HL-60/S4 treated with retinoic acid at 250 ng/mL for 4 days and 3 days (cell line): ENCODE results near the gene TFF3.

Experiments used
- in situ Hi-C: fragments of 300-500 bp; cut with MboI; formaldehyde crosslinking; loops from 2 replicates; pipeline ENCODE4 v1.7.0; 2022; ENCODE audit warnings: low sequenced_read_pairs

Gene TFF3

DNA sequence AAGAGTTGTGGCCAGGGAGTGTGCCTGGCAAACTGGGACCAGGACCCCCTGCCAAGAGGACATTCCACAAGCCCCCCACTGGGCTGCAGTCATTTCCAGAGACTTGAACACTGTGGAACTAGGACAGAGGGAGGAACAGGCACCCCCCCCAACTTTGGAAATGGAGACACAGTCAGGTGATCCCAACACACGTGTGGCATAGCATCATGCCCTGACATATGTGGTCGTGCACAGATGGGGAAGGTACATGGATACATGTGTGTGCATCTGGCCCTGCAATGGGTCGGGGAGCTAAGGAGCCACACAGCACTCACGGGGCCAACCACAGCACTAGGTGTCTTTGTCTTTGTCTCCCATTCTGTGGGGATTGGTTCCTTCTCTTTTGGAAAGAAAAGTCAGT lies 6.6 kb upstream of the TFF3 start:
- in situ Hi-C loops, result no loop called here

DNA sequence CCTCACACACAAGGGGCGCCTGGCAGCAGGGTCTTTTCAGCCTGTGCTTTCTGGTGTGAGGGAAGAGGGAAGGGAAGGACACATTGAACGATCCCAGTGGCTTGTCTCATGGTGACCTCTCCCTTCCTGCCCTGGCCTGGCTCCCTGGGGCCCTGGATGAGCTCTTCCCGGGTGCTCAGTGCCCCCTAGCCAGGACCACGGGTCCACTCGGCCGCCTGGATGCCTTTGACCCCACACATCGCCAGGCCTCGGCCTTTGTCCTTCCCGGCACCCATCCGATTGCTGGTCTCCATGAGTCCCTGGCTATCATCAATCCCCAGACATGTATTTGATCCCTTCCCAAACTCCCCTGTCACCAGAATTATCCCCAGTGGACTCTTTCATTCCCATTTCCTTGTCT lies 6.0 kb upstream of the TFF3 start:
- in situ Hi-C loops, result no loop called here

- in situ Hi-C loops, result no loop called here
Measured at GRCh38 chr21:42320791-42321190, 5.6 kb upstream of the TFF3 start.

DNA sequence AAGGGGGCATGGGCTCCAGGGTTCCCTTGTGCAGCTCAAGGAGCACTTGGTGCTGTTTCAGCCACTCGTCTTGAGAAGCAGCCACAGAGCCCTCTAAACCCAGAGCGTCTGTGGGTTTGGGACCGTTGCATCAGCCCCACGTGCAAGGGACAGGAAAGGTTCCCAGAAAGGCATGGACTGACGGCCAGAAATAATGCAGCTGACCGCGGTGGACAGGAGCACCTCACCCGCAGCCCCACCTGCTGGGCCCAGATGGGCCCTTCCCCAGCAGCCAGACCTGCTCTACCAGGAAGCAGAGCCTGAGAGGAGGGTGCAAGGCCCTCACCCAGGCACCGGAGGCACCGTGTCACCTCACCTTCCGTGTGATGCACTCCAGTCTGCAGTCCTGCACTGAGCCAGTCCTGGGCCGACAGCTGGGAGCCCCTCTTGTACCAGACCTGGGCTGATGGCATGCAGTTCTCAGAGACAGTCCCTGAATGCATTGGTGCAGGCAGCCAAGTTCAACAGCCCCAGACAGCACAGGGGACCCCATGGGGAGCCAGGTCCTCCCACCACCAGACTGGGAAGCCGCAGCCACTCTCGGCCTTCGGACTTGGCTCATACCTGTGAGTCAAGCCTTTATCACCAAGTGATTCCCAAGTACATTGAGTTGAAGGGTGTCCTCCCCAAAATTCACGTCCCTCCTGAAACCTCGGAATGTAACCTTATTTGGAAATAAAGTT lies 4.8 kb upstream of the TFF3 start:
- in situ Hi-C loops, result no loop called here

- in situ Hi-C loops, result no loop called here
Measured at GRCh38 chr21:42319376-42319775, 4.2 kb upstream of the TFF3 start.

DNA sequence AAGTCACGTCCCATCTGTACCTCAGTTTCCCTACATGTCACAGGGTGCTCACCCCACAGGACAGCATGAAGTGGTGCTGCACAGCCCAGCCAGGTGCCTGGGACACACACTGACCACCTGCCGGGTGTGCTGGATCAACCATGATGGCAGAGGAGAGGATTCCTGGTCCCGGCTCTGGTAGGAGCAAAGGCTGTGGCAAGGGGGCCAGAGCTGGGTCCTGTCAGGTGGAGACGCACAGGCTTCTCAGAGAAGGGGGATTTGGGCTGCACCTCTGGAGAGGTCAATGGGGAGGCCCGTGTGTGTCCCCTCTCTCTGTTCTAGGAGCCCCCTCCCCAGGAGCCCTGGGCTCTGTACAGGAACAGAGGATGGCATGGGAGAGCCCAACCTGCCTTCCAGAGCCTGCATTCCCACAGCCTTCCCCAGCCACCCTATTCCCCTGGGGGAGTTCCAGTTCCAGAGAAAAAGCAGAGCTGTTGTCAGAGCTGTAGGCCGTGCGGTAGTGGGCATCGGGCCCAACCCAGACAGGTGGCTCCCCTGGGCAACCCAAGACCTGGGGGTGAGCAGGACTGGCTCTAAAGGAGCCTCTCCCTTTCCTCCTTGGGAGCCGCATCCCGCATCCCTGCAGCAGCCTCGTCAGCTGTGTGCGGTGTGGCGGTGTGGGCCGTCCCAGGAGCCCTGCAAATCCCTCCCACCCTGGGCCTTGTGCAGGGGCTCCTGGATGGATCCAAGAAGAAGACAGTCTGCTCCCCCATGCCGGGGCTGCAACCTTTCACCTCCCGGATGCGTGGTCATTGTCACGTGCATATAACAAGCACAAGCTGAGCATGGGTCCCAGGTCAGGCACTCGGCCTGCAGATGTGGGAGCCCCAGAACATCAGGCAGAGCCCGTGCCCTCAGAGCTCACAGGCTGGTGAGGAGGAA lies 2.9 kb upstream of the TFF3 start:
- in situ Hi-C loops, result no loop called here

DNA sequence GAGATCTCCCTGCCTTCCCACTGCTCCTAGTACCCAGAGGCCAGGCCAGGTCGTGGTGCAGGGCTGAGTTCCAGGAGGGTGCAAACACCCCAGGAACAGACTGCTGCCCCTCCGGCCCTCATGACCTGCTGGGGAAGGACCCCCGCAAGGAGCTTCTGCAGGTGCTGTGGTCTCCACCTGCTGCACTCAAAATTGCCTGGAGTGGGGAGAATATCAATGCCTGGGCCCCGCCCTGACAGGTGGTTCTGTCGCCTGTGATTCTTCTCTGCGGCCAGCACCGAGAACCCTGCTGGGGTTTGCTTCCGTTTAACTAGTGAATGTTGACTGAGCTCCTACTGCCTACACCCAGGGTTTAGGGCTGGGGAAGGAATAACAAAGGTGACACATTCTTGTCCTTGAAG lies 2.1 kb upstream of the TFF3 start:
- in situ Hi-C loops, result no loop called here

GRCh38 chr21:42316891-42317290 lies 1.7 kb upstream of the TFF3 start:
- in situ Hi-C loops, result no loop called here

DNA sequence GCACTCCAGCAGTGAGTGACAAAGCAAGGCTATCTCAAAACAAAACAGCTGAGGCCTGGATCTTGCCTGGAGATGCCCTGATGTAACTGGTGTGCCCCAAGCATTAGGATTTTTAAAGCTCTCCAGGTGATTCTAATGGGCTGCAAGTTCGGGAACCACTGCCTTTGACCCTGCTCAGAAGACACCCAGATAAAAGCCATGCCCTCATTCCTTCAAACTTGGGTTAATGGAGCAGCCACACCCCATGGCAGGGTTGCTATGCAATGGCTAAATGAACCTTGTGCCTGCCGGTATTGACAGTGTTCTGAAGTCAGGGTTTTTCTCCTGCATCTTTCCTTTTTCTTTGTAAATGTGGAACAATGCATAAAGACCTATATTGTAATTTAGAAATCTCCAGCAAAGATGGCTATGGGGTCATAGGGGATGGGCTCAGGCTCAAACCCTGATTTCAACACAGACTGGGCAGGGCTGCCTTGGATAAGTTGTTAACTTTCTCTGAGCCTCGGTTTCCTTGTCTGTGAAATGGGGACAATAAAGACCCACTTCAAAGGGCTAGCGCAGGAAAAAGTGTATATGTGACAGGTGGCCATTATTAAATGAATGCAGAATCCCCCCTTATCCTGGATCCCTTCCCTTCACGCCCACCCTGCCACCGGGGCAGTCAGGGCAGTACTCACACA lies 453 bp downstream of the TFF3 start:
- in situ Hi-C loops, result no loop called here

- in situ Hi-C loops, result no loop called here
Measured at GRCh38 chr21:42313501-42313969, 1.7 kb downstream of the TFF3 start.

GRCh38 chr21:42312626-42313104 lies 2.5 kb downstream of the TFF3 start:
- in situ Hi-C loops, result no loop called here

DNA sequence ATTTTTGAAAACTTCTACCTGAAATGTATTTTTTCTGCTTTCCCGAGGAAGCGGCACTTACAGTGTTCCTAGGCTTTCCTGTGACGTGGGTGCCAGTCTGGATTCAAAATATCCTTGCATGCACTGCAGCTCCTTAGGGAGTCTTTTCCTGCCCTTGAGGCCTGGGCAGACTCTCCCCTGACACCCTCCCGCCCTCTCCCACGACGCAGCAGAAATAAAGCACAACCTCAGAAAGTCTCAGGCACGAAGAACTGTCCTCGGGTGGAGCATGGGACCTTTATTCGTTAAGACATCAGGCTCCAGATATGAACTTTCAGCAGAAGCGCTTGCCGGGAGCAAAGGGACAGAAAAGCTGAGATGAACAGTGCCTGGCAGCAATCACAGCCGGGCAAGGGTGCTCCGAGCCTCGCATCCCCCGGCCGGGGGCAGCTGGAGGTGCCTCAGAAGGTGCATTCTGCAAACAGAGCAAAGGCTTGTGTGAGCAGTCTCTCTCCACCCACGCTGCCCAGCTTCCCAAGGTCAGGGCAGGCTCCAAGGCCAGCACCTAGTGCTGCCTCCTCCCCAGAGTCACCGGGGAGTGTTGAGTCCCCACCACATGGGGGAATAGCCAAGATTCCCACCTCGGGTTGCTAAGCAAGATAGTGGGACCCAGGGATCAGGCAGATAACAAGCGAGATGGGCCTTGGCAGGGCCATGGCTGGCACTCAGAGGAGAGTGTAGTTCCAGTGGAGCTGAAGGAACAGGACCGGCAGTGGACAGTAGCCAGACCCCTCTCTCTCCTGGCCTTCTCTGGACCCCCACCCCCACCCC lies 3.2 kb downstream of the TFF3 start:
- in situ Hi-C loops, result no loop called here

DNA sequence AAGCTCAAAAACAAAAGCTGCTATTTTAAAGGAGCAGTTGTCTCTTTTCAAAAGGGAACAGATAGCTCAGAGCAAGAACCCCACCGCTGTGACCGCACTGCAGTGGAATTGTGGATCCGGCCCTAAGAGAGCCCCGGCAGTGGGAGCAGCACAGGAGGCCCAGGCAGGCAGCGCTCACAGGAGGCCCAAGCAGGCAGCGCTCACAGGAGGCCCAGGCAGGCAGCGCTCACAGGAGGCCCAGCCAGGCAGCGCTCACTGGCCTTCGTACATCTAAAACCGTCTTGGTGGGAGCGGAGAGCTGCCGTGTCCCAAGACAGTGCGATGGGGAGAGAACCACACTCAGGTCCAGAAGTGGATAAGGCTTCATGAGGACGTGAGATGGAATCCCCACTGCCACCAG lies 4.0 kb downstream of the TFF3 start:
- in situ Hi-C loops, result no loop called here

DNA sequence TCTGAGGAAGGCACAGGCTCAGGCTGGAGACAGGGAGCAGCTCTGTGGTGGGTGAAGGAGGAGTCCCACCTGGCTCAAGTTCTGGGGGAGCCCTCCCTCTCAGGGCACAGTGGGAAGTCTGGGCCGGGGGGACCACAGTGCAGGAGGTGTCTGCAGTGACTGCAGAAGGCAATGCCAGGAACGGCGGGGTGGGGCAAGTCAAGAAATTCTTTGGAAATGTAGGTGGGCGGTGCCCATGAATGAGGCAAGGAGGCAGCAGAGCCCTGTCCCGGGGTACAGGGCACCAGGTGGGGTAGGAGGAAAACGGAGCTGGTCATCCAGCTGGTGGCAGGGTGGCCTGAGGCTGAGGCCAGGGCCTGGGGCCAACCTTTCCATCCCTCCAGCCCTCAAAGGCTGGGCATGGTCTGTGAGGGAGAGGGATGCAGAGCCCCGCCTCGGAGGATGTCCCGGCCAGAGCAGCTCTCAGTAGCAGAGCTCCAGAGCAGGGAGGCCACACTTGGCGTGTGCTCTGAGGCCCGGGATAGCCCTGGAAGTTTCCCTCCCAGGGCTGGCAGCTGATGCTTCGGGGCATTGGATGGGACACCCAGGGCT lies 4.7 kb downstream of the TFF3 start:
- in situ Hi-C loops, result no loop called here

- in situ Hi-C loops, result no loop called here
Measured at GRCh38 chr21:42309753-42310213, 5.4 kb downstream of the TFF3 start.

- in situ Hi-C loops, result no loop called here
Measured at GRCh38 chr21:42308914-42309752, 6.1 kb downstream of the TFF3 start.

DNA sequence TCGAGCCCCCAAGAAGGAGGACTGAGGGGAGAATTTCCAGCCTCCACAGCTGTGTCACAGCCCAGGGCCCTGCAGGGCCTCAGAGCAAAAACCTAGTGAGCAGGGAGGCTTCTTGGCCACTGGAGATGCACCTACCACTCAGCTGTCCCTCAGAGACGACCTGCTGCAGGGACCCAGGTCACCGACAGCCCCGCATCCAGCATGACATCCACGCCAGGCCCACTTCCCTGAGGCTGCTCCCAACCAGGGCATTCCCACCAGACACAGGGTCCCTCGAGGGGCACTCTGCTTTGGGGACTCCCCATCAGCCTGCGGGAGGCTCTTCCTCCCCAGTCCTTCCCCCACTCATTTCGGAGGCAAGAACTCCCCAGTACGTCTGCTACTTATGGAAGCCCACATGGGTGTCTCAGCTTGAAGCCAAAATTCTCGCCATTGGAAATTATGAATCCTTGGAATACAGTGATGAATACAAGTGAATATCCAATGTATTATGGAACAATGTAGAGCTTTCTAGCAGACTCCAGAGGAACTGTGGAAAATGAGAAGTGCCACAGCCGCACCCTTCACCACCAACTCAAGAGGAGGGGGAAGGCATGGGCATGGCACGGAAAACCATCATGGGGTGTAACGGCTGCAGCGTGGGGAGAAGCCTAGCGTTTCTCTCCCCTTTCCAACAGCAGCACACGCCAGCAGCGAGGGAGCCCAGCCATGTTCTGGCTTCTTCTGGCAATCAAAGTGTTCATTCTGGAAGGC lies 6.9 kb downstream of the TFF3 start:
- in situ Hi-C loops, result no loop called here

DNA sequence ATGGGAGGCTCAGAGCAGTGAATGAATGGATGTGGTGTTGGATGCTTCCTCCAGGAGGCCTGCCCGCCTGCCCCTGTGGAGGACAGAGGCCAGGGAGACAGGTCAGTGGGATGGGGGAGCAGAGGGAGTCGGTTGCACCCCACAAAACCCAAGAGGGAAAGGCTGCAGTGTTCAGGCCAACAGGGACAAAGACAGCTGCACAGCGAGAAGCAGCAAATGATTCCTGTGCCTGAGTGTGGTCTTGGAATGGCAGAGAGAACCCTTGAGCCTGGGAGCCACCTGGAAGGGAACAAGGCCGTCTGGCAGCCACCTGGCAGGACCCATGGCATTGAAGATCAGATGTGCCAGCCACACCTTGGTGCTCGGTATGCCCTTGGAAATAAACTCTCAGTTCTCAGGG lies 8.1 kb downstream of the TFF3 start:
- in situ Hi-C loops, result no loop called here
